GM19397 (cell line): ENCODE data around the gene C1orf74.

Source experiments
- ATAC-seq: cut with Tn5 transposase; IDR thresholded peaks from one replicate; pipeline ENCODE4 v1.9.1; 2021; ENCODE audit warnings: mild to moderate bottlenecking, moderate library complexity; ENCODE audit not compliant: unreplicated experiment

The C1orf74 gene

GRCh38 chr1:209784265-209785169, at the start of gene C1orf74:
Gene C1orf74 (minus strand): TSS chr1:209784559. CDS start chr1:209783634, 925 bp downstream.
- peak; percentile 99 for ATAC-seq

DNA sequence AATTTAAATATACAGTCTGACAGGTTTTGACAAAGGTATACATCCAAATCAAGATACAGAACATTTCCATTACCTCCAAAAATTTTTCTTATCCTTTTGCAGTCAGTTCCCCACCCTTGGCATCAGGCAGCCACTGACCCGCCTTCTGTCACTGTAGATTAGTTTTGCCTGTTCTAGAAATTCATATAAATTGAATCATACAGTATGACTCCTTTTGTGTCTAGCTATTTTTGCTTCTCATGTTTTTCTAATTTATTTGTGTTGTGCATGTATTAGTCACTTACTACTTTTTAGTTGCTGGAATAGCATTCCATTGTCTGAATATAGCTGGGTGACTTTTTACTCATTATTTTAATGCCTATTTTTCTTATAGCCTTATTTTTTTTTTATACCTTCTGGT, 47.3 kb upstream of the C1orf74 start:
- ATAC-seq, result no peak

DNA sequence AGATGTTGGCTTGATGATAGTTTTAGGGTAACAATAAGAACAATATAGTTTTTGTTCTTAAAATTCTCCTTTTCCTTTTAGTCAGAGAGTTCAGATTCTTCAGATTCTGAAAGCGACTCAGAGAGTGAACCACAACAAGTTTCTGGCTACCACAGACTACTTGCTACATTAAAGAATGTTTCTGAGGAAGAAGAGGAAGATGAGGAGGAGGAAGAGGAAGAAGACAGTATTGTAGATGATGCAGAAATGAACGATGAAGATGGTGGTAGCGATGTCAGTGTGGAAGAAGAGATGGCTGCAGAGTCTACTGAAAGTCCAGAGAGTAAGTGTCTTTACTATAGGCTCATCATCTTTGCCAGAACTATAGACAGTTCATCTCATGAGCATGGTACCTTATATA, 46.4 kb upstream of the C1orf74 start:
- ATAC-seq, result no peak

DNA sequence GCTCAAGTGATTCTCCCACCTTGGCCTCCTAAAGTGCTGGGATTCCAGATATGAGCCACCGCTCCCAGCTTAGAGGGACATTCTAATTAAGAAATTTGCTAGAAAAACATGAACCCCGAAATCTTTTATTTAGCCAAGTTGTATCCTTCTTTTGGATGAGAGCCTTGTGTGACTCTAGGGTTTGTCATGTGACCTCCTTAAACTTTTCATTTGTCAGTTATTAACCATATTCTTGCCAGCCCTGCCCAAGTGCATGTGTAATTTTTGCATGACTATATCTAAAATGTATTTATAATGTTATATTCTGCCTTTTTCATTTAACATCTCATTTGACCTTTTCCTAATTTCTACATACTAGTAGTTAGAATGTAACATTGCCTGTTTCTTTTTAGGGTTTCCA, 45.4 kb upstream of the C1orf74 start:
- no peak for ATAC-seq

GRCh38 chr1:209827384-209828262, 43.3 kb upstream of the C1orf74 start, which contains the start of gene UTP25:
Gene UTP25 (plus strand): TSS chr1:209827972. CDS start chr1:209828064, 92 bp downstream.
- ATAC-seq, result peak; percentile 95

GRCh38 chr1:209825591-209826434, 41.5 kb upstream of the C1orf74 start:
- no peak for ATAC-seq

DNA sequence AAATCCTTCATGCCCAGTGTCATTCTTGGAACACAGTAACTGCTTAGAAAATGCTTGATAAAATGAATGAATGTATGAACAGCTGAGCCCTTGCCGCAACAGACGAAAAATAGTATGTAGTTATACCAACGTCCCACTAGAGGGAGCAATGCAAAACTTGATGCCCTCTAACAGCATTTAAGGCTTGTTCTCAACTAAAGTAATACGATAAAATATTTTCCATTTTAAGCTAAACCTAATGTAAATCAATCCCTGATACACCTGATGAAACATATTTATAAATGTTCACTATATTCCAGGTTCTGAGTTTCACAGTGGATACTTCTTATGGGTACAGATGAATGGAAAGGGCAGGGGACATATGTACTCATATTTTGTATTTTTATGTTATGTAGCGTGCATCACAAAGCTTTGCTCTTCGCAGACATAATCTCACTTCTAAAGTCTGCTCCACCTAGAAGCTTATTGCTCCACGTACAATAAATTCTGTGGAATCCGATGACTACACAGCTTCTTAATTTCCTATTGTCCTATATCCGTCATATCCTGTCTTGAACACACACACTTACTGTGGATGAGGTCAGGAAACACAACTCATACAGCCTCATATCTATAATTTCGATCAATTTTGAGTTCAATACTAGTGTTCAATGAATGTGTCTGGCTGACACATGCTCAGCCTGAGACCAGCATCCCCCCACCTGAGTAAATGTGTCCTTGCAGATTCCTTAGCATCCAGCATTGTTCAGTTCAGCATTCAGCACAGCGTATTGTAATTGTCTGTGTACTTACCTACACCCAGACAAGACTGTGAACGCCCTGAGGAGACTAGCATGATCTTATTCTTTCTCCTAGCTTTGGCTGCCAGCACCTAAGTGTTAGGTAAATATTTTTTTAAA, 39.0 kb upstream of the C1orf74 start:
- no peak for ATAC-seq

- ATAC-seq, result no peak
Measured at GRCh38 chr1:209822706-209823105, 38.3 kb upstream of the C1orf74 start.

GRCh38 chr1:209820986-209821385, 36.6 kb upstream of the C1orf74 start:
- ATAC-seq, result no peak

GRCh38 chr1:209819058-209819457, 34.7 kb upstream of the C1orf74 start:
- no peak for ATAC-seq

GRCh38 chr1:209817691-209818090, 33.3 kb upstream of the C1orf74 start:
- ATAC-seq, result no peak

- ATAC-seq, result no peak
Measured at GRCh38 chr1:209816923-209817322, 32.6 kb upstream of the C1orf74 start.

GRCh38 chr1:209815931-209816341, 31.6 kb upstream of the C1orf74 start:
- no peak for ATAC-seq

- ATAC-seq, result no peak
Measured at GRCh38 chr1:209815490-209815889, 31.1 kb upstream of the C1orf74 start.

- no peak for ATAC-seq
Measured at GRCh38 chr1:209813902-209814301, 29.5 kb upstream of the C1orf74 start.

- ATAC-seq, result no peak
Measured at GRCh38 chr1:209810783-209811182, 26.4 kb upstream of the C1orf74 start.

- no peak for ATAC-seq
Measured at GRCh38 chr1:209809611-209810010, 25.3 kb upstream of the C1orf74 start.

DNA sequence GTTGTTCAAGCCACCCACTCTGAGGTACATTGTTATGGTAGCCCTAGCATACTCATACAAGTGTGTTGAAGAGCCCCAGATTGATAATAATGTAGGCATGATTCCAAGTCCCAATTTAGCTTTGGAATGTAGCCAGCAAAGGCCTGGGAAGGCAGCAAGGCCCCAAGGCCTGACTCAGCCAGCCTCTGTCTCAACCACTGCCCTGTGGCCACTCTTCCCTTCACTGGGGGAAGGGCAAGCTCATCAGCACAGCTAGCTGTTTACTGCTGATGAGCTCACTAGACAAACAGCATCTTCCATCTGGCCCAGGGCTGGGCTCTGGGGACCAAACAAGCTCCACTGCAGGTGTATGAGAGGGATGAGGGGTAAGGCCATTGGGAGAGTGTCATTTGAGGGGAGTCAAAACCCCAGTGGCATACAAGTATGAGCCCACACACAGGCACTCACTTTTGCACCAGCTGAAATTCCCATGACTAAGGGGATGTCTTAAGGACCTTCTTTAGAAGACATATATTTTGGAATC, 23.8 kb upstream of the C1orf74 start:
- ATAC-seq, result no peak

DNA sequence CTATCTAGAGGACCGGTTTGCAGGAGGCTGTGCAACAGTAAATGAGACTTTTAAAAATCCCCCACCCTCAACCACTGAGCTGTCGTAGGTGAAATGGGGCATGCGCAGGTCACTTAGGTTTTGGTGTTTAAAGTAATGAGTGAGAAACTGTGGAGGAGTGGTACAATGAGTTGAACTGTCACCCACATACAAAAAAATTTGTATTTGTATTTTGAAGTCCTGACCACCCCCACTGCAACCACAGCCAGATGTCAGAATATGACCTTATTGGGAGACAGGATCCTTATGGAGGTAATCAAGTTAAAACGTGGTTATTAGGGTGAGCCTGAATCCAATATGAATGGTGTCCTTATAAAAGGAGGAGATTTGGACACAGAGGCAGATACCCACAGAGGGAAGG, 23.1 kb upstream of the C1orf74 start:
- ATAC-seq, result no peak
